ENCODE measurements around the gene PIEZO2.

Gene PIEZO2

DNA sequence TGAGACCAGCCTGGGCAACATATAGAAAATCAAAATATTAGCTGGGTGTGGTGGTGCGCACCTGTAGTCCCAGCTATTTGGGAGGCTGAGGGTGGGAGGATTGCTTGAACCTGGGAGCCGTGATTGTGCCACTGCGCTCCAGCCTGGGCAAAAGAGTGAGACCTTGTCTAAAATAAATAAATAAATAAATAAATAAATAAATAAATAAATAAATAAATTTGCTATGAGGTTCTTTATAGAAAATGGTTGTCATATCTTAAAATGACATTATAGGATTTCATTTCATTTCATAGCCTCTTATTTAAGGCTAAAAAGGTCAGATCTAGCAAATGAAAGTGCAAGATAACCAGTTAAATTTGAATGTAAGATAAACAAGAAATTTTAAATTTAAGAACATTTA lies 430.6 kb downstream of the PIEZO2 start:
- no peak for TF ChIP-seq CTCF (conservative IDR thresholded peaks at IDR 0.05; ENCODE audit: low read length)
- no peak overlapping the region for H3K4me3 ChIP-seq (ENCODE audit: low read length)
- DNase-seq (ENCODE audit: low read depth), result no peak

DNA sequence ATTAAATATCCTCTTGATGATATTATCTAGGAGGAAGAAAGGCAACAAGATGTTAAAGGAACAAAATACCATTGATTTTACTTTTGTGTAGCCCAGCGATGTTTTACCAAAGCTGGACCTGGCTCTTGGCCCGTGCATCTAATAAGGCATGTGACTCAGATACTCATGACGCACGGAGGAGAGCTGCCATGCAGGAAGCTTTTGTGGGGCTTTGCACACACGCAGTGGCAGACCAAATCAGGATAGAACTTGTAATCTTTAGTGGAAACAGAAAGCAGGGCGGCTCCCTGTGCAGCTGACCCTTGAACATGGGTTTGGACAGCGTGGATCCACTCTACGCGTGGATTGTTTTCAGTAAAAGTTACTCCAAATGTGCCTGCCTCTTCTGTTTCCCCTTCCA lies 433.6 kb downstream of the PIEZO2 start:
- TF ChIP-seq CTCF (conservative IDR thresholded peaks at IDR 0.05; ENCODE audit: low read length), result no peak
- no peak overlapping the region for H3K4me3 ChIP-seq (ENCODE audit: low read length)
- peak; percentile 56 for DNase-seq (ENCODE audit: low read depth)

DNA sequence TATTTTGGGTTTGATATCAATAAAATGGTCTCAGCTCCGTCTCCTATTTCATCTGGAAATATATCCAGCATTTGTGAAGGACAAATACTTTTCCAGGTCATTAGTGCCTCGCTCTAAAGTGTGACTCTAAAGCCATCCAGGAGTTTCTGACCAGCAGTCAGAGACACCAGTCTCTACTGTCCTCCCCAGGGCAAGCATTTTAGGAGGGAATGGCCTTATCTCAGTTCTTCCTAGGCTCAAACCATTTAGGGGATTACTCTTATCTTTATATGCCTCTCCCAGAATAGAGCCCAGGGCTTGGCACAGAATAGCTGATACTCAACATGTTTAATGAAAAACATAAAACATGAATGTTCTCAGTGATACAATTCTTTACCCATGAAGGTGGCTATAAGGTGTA lies 436.0 kb downstream of the PIEZO2 start:
- no peak for TF ChIP-seq CTCF (conservative IDR thresholded peaks at IDR 0.05; ENCODE audit: low read length)
- no peak overlapping the region for H3K4me3 ChIP-seq (ENCODE audit: low read length)
- no peak for DNase-seq (ENCODE audit: low read depth)

- no peak for DNase-seq (ENCODE audit: low read depth)
- no peak for TF ChIP-seq CTCF (conservative IDR thresholded peaks at IDR 0.05; ENCODE audit: low read length)
- no peak overlapping the region for H3K4me3 ChIP-seq (ENCODE audit: low read length)
Measured at GRCh38 chr18:10707294-10707693, 442.1 kb downstream of the PIEZO2 start.

DNA sequence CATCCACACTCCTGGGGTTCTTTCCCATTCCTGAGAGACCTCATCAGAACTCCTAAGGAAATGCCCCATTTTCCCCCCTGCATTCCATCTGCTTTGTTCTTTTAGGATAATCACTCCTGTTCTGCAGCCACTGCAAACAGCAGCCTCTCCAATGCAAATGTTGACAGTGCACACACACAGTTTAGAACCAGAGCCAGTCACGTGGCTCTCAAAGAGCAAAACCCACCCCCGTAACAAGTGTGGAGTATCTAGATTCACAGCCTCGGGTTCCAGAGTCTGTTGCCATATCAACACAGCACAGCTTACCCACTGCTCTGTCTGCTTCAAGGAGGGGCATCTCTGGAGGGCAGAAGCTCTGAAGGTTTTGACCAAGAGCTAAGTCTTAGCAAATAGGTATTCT lies 443.6 kb downstream of the PIEZO2 start:
- H3K4me3 ChIP-seq (ENCODE audit: low read length), result no peak overlapping the region
- TF ChIP-seq CTCF (conservative IDR thresholded peaks at IDR 0.05; ENCODE audit: low read length), result no peak
- DNase-seq (ENCODE audit: low read depth), result no peak

DNA sequence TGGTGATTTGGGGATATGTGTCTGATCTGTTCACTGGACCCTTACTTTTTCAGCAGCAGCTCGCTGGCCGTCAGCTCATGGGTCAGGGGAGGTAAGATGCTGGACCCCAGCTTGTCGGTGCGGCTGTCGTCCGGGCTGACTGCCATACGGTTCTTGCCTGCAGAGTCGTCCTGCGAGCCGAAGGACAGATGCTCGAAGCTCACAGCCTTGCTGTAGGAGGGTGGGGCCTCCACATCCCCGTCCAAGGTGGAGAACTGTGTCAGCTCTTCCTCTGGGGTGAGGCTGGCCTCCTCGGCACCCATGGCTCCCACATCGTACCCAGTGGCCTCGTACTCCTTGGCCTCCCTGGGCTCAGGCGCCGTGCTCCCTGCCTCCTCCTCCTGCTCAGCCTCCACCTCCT lies 444.1 kb downstream of the PIEZO2 start:
- H3K4me3 ChIP-seq (ENCODE audit: low read length), result no peak overlapping the region
- DNase-seq (ENCODE audit: low read depth), result no peak
- TF ChIP-seq CTCF (conservative IDR thresholded peaks at IDR 0.05; ENCODE audit: low read length), result no peak

DNA sequence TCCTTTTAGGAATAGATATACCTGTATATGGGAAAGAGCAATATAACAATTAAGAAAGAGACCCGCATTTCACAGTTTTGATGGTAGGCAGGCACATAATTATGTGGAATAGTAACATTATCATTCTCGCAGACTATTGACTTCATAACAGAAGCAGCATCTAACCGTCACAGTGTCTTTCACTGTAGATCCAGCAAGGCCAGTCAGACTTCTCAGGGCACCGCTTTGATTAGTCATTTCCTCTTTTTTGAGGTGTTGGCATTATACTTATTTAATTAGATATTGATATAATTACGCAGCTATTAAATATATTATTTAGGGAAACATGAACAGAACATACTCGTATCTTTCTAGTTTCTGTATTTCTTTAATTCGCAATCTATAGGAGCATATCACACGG lies 447.2 kb downstream of the PIEZO2 start:
- no peak overlapping the region for H3K4me3 ChIP-seq (ENCODE audit: low read length)
- no peak for DNase-seq (ENCODE audit: low read depth)
- no peak for TF ChIP-seq CTCF (conservative IDR thresholded peaks at IDR 0.05; ENCODE audit: low read length)

Measured in AG10803 (cell line).